Stimulated activated naive CD8-positive, alpha-beta T cell treated with anti-CD3 and anti-CD28 coated beads, Interleukin-15, amount 100 ng/mL, for 72 hours (primary cell): ENCODE data around the gene PRPF38A.
"Not testable (repeated sequence)": the region's sequence is repeated elsewhere in the genome, so short reads cannot be mapped to it uniquely, and the experiment has no call there.

Experiments used
- ATAC-seq: fragments of 150-1000 bp; cut with Tn5 transposase; 2 replicates; pipeline ENCODE4 v1.10.0; 2021; ENCODE audit warnings: mild to moderate bottlenecking, moderate library complexity
- DNase-seq, 2 donors: peaks; one replicate each; pipeline ENCODE4 v3.0.0; 2021 to 2022
- H3K27ac Mint-ChIP-seq, 2 donors: one replicate each; pipeline ENCODE4 v1.8.0; 2022; ENCODE audit warnings: mild to moderate bottlenecking in 2 of 2, mixed read lengths in 2 of 2, moderate library complexity in 2 of 2
- H3K27me3 Mint-ChIP-seq: one replicate; pipeline ENCODE4 v1.8.0; 2022; ENCODE audit warnings: mixed read lengths
- H3K4me1 Mint-ChIP-seq: one replicate; pipeline ENCODE4 v1.8.0; 2022; ENCODE audit warnings: mild to moderate bottlenecking, mixed read lengths
- H3K4me3 Mint-ChIP-seq, 2 donors: one replicate each; pipeline ENCODE4 v1.8.0; 2022; ENCODE audit warnings: mild to moderate bottlenecking in 2 of 2, mixed read lengths in 2 of 2, moderate library complexity in 1 of 2
- H3K9me3 Mint-ChIP-seq, 2 donors: one replicate each; pipeline ENCODE4 v1.8.0; 2022; ENCODE audit warnings: mixed read lengths in 2 of 2

Gene PRPF38A

DNA sequence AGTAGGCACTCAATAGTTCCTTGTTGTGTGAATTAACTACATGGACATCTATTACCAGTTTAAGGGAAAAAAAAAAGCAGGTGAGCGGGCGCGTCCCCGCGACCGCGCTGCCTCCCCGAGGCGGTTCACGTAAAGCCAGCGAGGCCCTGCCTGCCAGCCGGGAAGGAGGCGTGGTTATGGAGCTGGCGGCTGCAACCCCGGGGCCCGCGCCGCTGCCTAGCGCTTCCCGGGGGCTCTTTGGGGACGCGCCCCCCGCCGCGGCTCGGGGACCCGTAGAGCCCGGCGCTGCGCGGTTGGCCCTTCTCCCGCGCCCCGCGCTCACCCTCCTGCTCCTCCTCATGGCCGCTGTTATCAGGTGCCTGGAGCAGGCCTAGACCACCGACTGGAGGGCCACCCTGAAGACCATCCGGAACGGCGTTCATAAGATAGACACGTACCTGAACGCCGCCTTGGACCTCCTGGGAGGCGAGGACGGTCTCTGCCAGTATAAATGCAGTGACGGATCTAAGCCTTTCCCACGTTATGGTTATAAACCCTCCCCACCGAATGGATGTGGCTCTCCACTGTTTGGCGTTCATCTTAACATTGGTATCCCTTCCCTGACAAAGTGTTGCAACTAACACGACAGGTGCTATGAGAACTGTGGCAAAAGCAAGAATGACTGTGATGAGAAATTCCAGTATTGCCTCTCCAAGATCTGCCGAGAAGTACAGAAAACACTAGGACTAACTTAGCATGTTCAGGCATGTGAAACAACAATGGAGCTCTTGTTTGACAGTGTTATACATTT is 35.8 kb upstream of the PRPF38A start:
- Mint-ChIP-seq H3K27me3 (no peaks in the 10 kb centered on the region), H3K9me3 (no peaks in the 10 kb centered on the region), H3K4me1 (peaks cover 32% of the 10 kb centered on the region), H3K4me3 (peak overlapping the region; percentile 71 to 79), H3K27ac (peak overlapping the region in 1 of 2 donors; percentile 48)
- ATAC-seq (peak; percentile 19), DNase-seq (peak; percentile 58 to 71)

- not testable (repeated sequence) for DNase-seq, H3K27me3 Mint-ChIP-seq, H3K4me3 Mint-ChIP-seq, H3K27ac Mint-ChIP-seq, H3K9me3 Mint-ChIP-seq, ATAC-seq
- H3K4me1 Mint-ChIP-seq, result peaks cover 20% of the 10 kb centered on the region
Measured at GRCh38 chr1:52369851-52370250, 34.6 kb upstream of the PRPF38A start.

DNA sequence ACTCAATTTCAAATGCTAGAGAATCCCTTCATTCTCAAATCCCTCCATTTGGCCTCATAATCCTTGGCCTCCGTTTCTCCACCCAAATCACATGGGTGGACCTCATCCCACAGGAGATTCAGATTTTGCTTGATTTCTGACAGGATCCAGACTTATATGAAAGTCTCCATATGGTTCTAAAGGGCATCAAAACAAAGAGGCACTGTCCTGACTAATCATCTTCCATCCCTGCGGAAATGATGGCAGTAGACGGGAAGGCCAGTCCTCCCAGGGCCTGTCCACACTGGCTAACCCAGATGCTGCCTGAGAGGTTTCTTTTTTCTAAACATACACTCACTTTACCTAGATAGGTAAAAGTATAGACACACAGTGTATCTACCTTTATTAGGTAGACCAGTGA is 19.0 kb upstream of the PRPF38A start:
- DNase-seq (no peak), ATAC-seq (no peak)
- no peaks in the 10 kb centered on the region for H3K27me3 Mint-ChIP-seq
- no peak overlapping the region for H3K27ac Mint-ChIP-seq
- H3K9me3 Mint-ChIP-seq, result no peaks in the 10 kb centered on the region
- H3K4me1 Mint-ChIP-seq, result no peaks in the 10 kb centered on the region
- H3K4me3 Mint-ChIP-seq, result no peak overlapping the region

GRCh38 chr1:52386458-52386857 is 17.9 kb upstream of the PRPF38A start:
- Mint-ChIP-seq H3K27me3 (no peaks in the 10 kb centered on the region), H3K9me3 (no peaks in the 10 kb centered on the region), H3K27ac (peak overlapping the region in 1 of 2 donors; percentile 37), H3K4me1 (no peaks in the 10 kb centered on the region), H3K4me3 (no peak overlapping the region)
- DNase-seq, result no peak
- ATAC-seq, result no peak

GRCh38 chr1:52393174-52393573 is 11.2 kb upstream of the PRPF38A start:
- no peak overlapping the region for H3K4me3 Mint-ChIP-seq
- DNase-seq (no peak), ATAC-seq (no peak)
- H3K27ac Mint-ChIP-seq, result no peak overlapping the region
- no peaks in the 10 kb centered on the region for H3K4me1 Mint-ChIP-seq
- no peaks in the 10 kb centered on the region for H3K9me3 Mint-ChIP-seq
- no peaks in the 10 kb centered on the region for H3K27me3 Mint-ChIP-seq

GRCh38 chr1:52399629-52400028 is 4.8 kb upstream of the PRPF38A start:
- no peak for ATAC-seq
- Mint-ChIP-seq H3K9me3 (no peaks in the 10 kb centered on the region), H3K27ac (no peak overlapping the region), H3K4me3 (no peak overlapping the region), H3K4me1 (peaks cover 32% of the 10 kb centered on the region), H3K27me3 (no peaks in the 10 kb centered on the region)
- DNase-seq, result no peak

DNA sequence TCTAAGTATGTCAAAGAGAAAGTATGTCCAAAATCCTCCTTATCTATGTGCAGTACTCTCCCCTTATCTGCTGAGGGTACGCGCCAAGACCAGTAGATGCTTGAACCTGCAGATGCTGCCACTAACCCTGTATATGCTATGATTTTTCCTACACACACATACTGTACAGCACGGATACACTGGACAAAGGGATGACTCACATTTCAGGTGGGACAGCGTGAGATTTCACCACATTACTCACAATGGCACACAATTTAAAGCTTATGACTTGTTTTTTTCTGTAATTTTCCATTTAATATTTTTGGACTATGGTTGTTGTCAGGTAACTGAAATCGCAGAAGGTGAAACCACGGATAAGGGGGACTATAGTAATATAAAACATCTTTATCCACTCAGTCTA is 4.3 kb upstream of the PRPF38A start:
- Mint-ChIP-seq H3K4me3 (no peak overlapping the region), H3K27me3 (no peaks in the 10 kb centered on the region), H3K27ac (no peak overlapping the region), H3K4me1 (peaks cover 32% of the 10 kb centered on the region), H3K9me3 (no peaks in the 10 kb centered on the region)
- DNase-seq, result no peak
- ATAC-seq, result no peak

DNA sequence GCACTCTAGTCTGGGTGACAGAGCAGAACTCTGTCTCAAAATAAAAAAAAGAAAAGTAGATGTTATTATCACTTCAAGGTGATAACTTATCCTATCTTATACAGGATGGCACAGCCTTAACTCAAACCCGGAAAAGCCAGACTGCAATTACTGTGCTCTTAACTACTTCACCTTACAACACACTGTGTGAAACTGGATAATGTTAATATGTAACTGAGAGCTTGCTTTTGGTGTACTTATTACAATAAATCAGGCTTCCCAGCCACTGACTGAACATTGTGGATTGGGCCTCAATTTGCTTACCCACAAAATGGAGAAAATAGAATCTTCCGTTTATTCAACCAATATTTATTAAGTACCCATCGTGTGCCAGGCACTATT is 1.6 kb upstream of the PRPF38A start:
- Mint-ChIP-seq H3K4me3 (peak overlapping the region; percentile 99), H3K27ac (no peak overlapping the region)

GRCh38 chr1:52403566-52404115 is 761 bp upstream of the PRPF38A start:
- Mint-ChIP-seq H3K4me1 (peaks cover 53% of the 10 kb centered on the region), H3K27ac (peak overlapping the region; percentile 98 to 99)

More for the DNA sequence above, 1.6 kb upstream of the PRPF38A start:
- DNase-seq (no peak), ATAC-seq (no peak)
- no peaks in the 10 kb centered on the region for H3K9me3 Mint-ChIP-seq
- H3K4me1 Mint-ChIP-seq, result peaks cover 51% of the 10 kb centered on the region
- no peaks in the 10 kb centered on the region for H3K27me3 Mint-ChIP-seq

DNA sequence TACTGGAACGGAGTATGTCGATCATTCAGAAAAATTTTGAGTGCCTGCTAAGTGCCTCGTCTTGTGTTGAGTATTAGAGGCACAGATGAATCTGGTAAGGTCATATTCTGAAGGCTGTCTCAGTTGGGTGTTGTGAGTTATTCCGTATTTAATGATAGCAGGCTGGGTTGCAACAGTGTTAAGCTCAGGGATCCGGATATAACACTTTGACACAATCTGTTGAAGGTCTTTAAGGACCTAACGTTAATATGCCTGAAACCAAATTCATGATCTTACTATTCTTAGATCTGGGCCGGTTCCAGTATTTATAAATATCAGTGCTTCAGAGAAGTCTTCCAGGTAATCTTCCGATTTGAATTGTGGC is 555 bp downstream of the PRPF38A start:
- DNase-seq (no peak), ATAC-seq (no peak)
- H3K4me1 Mint-ChIP-seq, result peaks cover 58% of the 10 kb centered on the region
- H3K9me3 Mint-ChIP-seq, result no peaks in the 10 kb centered on the region
- H3K4me3 Mint-ChIP-seq, result peak overlapping the region; percentile 99
- H3K27ac Mint-ChIP-seq, result peak overlapping the region; percentile 98 to 99
- H3K27me3 Mint-ChIP-seq, result no peaks in the 10 kb centered on the region

More at GRCh38 chr1:52403566-52404115, 761 bp upstream of the PRPF38A start:
- DNase-seq, result peak; percentile 41 to 60
- H3K9me3 Mint-ChIP-seq, result no peaks in the 10 kb centered on the region
- H3K27me3 Mint-ChIP-seq, result no peaks in the 10 kb centered on the region
- ATAC-seq, result peak; percentile 64
- H3K4me3 Mint-ChIP-seq, result peak overlapping the region; percentile 99

DNA sequence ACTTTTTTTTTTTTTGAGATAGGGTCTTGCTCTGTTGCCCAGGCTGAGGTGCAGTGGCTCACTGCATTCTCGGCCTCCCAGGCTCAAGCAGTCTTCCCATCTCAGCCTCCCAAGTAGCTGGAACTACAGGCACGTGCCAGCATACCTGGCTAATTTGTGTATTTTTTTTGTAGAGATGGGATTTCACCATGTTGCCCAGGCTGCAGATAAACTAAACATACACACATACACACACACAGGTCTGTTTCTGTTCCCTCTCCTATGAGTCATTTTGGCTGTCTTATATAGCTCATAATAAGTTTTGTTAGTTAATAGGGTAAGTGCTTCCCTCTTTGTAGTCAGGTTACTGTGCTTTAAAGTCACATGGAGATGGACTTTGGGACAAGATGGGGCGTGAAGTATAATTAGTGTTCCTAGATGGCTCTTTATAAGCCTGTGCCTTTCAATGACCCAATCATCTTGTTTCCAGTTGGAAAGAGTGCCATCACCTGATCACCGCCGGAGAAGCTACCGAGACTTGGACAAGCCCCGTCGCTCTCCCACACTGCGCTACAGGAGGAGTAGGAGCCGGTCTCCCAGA is 9.1 kb downstream of the PRPF38A start:
- peaks cover 14% of the 10 kb centered on the region for H3K4me1 Mint-ChIP-seq
- no peak overlapping the region for H3K4me3 Mint-ChIP-seq
- H3K9me3 Mint-ChIP-seq, result no peaks in the 10 kb centered on the region
- no peaks in the 10 kb centered on the region for H3K27me3 Mint-ChIP-seq
- DNase-seq, result no peak
- ATAC-seq, result no peak
- peak overlapping the region in 1 of 2 donors; percentile 48 for H3K27ac Mint-ChIP-seq

GRCh38 chr1:52414942-52415341 is 10.5 kb downstream of the PRPF38A start:
- DNase-seq, result no peak
- Mint-ChIP-seq H3K4me3 (no peak overlapping the region), H3K27me3 (no peaks in the 10 kb centered on the region), H3K4me1 (peaks cover 16% of the 10 kb centered on the region), H3K9me3 (no peaks in the 10 kb centered on the region), H3K27ac (no peak overlapping the region)
- peak; percentile 48 for ATAC-seq

- Mint-ChIP-seq H3K4me1 (peaks cover 16% of the 10 kb centered on the region), H3K27me3 (no peaks in the 10 kb centered on the region), H3K4me3 (no peak overlapping the region), H3K9me3 (no peaks in the 10 kb centered on the region), H3K27ac (no peak overlapping the region)
- ATAC-seq (no peak), DNase-seq (no peak)
Measured at GRCh38 chr1:52416811-52417210, 12.4 kb downstream of the PRPF38A start.

GRCh38 chr1:52420713-52421112 is 16.3 kb downstream of the PRPF38A start:
- Mint-ChIP-seq H3K4me3 (no peak overlapping the region), H3K27me3 (no peaks in the 10 kb centered on the region), H3K4me1 (peaks cover 35% of the 10 kb centered on the region), H3K27ac (no peak overlapping the region), H3K9me3 (no peaks in the 10 kb centered on the region)
- DNase-seq, result no peak
- ATAC-seq, result no peak

DNA sequence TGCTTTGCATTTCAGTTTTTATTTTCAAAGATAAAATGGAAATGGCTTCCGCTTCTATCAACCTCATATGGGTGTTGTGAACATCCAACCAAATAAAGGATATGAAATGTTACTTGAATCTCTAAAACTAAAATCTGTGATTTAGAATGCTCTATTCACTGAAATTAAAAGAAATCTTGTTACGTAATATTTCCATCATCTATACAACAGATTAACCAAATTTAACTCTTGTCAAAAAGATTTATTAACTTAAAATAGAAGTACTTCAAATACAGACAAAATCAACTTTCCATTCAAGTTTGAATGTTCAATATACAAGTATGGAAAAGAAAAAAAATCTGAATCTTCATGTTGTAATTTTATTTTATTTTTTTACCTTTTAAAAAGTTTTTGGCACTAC is 18.7 kb downstream of the PRPF38A start:
- DNase-seq (no peak), ATAC-seq (no peak)
- Mint-ChIP-seq H3K27me3 (no peaks in the 10 kb centered on the region), H3K9me3 (no peaks in the 10 kb centered on the region), H3K4me3 (no peak overlapping the region), H3K27ac (no peak overlapping the region), H3K4me1 (peaks cover 43% of the 10 kb centered on the region)

DNA sequence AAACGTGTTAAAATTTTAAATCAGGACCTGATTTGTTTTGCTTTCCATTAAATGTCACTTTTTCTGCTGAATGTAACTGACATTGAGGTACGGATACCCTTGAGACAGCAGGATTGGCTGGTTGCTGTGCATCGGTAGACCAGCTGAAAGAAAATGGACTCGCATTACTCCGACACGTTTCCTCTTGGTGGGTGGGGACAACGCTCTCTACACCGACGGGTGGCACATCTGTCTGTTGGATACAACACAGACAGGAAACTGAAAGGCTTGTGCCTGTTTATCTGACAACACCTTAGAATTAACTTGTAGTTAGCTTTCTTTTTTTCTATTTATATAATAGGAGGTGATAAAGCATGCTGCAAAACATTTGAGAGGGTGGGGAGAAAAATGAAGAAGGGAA is 19.4 kb downstream of the PRPF38A start:
- Mint-ChIP-seq H3K27me3 (no peaks in the 10 kb centered on the region), H3K4me3 (peak overlapping the region; percentile 44 to 77), H3K9me3 (no peaks in the 10 kb centered on the region), H3K4me1 (peaks cover 43% of the 10 kb centered on the region), H3K27ac (peak overlapping the region; percentile 81 to 97)
- DNase-seq, result peak; percentile 58 to 77
- peak; percentile 95 for ATAC-seq
